Stimulated activated CD8-positive, alpha-beta memory T cell treated with anti-CD3 and anti-CD28 coated beads, Interleukin-4, amount 100 ng/mL, for 4 hours (primary cell): Measurements from ENCODE around the gene ANOS1.

Experiments
- DNase-seq, 2 donors: peaks; one replicate each; pipeline ENCODE4 v3.0.0-alpha.2; 2020; ENCODE audit warnings: low read depth in 2 of 2, low spot score in 1 of 2

The ANOS1 gene

GRCh38 chrX:8720136-8720535 is 11.8 kb downstream of the ANOS1 start:
- no peak for DNase-seq

DNA sequence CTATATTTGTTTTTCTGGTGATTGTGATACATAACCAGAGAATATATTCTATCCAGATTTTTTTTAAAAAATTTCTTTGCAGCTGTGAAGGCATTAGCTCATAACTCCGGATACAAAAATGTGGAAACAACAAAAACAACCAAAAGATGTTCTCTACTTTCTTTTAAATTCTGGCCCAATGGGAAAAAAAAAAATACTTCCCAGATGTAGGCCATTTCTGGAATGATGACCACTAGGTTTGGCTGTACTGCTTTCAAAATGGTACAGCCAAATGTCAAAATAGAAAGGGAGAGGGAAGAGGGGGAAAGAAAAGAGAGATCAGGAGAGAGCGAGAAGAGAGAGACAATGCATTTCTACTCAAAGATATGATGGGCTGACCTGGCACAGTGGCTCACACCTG is 14.6 kb downstream of the ANOS1 start:
- no peak for DNase-seq

DNA sequence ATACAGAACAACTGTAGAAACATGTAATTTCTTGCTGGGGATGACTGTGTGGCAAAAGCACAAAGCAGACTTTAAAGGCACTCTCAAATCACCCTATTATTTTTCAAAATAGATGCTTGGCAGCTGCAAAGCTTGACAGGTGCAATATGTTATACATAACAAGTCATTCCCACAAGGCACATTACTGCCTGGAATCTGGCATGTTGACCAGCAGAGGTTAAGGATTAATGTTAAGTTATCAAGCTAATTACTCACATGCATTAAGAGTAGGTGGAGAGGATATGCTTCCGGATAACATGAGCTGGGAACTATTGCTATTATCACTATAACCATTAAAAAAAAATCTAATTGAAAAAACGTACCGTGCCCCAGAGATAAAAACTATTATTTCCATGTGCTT is 17.8 kb downstream of the ANOS1 start:
- DNase-seq = no peak

DNA sequence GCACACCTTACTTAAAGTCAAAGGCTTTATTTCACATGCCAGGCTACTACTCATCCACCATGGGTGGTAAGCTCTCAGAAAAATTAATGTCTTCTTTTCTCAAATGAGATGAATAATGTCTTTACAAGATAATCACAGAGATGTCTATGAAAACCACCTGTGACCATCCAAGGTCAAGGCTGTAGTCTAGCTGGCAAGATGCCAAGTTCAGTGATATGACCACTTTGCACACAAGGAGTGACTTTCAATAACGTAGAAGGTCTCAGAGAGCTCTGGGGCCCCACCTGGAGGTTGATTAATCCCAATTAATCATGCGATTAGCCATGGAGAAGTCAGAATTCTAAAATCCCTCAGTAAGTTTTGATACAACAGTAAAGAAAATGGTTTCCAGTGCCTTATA is 20.5 kb downstream of the ANOS1 start:
- no peak for DNase-seq

- no peak for DNase-seq
Observed at GRCh38 chrX:8704184-8704583, 27.8 kb downstream of the ANOS1 start.

GRCh38 chrX:8692871-8693270 is 39.1 kb downstream of the ANOS1 start:
- no peak for DNase-seq

- no peak for DNase-seq
Observed at GRCh38 chrX:8689473-8689872, 42.5 kb downstream of the ANOS1 start.

DNA sequence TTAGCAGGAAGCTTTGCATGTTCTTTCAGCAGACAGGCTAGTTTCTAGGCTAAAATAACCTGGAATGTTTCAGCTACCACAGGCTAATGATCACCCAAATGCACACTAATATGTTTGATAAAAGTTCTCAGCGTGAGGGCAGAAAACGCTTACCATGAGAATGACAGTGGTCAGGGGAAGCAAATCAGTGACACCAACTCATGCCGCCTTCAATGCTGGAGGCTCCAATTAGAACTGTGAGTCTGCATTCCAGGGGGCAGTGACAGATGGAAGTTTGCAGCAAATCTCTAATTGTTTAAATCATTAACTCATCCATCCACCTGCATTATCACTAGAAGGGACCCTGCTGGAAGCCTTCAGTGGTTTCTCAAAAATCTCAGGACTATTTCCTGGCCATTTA is 43.2 kb downstream of the ANOS1 start:
- no peak for DNase-seq

DNA sequence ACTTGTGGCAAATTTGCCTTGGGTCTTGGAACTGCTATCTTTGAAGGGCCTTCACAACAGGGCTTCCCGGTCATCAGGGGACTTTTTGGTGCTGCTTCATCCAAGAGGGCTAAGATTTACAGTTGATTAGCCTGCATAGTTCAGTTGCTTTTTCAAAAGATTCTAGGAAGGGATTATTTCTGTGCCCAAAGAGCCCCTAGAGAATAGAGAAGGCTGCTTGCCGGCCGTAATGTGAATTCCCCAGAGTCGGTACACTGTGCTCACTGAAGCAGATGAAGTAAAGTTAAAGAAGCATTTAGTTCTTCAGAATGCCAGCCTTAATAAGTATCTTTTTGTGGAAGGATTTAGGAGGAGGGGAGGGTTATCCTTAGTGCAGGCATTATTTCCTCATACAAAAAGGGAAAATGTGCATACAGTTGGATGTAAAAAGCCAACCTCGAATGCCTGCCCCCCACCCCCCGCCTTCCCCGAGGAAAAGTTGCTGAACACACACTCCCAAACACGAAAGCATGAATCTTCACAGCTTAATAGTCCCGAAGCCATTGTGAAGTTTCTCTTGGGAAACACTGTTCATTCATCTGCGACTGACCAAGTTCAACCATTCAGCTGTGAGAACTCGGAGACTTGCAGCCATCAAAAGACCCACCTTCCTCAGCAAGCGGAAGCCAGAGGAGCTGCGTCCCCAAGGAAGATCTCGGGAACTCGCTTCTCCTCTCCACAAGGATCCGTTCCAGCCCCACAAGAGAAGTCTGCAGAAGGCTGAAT is 47.6 kb downstream of the ANOS1 start:
- no peak for DNase-seq

- DNase-seq = no peak
Observed at GRCh38 chrX:8683687-8684086, 48.2 kb downstream of the ANOS1 start.

DNA sequence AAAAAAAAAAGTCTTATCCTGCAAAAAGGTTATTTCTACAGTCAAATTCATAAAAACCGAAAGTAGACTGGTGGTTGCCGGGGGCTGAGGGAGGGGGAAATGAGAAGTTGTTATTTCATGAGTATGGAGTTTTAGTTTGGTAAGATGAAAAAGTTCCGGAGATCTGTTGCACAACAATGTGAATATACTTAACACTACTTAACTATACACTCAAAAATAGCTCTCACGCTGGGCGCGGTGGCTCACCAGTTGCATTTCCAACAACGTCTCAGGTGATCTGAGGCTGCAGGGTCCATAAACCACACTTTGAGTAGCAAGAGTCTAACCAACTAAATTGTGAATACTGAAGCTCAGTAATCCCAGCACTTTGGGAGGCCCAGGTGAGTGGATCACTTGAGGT is 52.4 kb downstream of the ANOS1 start:
- DNase-seq = no peak

DNA sequence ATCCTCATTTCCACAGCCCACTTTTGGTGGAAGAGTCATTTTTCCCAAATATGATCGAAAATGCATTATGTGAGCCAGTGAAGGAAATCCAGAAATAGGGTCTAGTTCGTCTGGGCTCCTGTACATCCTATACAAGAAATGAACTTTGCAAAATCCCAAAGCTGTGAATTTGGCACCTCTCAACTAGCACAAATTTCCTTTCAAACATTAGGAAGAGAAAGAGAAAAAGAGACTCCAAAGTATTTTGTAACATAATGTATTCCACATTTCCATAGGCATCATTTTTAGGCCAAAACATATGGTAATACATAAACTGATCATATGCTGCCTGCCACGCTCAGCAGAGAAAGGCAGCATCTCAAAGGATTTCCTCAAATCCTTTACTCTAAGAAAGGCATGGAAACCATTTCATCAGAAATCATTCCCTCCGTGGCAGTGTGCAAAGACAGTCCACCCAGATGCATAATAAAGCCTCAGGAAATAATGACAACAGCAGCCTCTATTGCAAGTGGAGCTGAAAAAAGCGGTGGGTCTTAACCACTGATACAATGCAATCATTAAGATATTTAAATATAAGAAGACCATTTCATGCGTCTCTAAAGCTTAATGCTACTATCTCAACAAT is 56.8 kb downstream of the ANOS1 start:
- DNase-seq = no peak

- no peak for DNase-seq
Observed at GRCh38 chrX:8673201-8673600, 58.7 kb downstream of the ANOS1 start.

GRCh38 chrX:8672176-8672575 is 59.8 kb downstream of the ANOS1 start:
- DNase-seq = no peak

DNA sequence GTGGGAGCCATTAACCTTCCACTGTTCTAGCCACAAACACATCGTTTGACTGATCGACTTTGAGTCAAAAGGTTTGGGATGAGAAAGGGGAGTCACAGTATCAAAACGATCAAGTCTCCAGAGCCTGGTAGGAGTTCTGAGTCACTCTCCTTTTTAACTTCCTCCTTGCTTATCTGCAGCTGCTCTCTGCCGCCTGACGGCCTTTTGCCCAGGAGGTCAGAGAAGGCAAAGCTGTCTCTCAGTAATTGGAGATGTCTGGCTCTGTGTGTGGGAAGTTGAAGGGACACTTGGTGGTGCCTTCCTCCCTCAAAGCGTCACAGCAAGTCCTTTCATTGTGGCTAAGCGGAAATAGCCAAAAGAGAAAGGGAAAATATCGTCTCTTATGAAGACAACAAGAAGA is 63.1 kb downstream of the ANOS1 start:
- DNase-seq = no peak

DNA sequence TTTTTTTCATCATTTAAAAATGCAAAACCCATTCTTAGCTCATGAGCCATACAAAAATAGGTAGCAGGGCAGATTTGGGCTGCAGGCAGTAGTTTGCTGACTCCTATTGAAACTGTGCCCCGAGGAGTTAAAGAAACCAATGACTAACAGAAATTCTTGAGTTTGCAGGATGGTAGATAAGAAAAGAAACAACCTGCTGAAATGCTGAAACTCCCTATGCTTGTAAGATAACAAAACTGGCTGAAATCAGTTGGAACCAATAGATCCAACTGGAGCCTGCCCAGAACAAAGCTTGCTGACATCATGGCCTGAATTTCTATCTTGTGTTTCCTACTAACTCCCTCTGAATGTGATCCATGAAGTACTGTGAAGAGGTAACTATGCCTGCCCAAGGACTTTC is 68.6 kb downstream of the ANOS1 start:
- no peak for DNase-seq

- no peak for DNase-seq
Observed at GRCh38 chrX:8657883-8658282, 74.1 kb downstream of the ANOS1 start.

DNA sequence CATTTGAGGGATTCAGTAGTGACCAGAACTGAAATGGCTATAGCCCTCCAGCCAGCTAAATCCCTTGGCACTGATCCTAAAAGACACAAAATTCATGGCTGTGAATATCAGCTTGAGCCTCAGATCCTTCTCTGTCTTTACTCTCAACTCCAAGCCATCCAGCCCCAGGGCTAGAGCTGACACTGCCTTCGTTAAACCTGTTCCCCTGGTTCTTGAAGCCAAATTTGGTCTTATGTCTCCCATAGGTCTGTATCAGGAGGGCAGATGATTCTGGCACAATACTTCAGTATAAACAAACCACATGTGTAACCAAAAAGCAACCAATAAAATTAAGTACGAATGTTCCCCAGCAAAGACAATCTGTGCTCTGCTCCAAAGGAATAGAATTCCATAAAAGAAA is 78.0 kb downstream of the ANOS1 start:
- no peak for DNase-seq

GRCh38 chrX:8649969-8650368 is 82.0 kb downstream of the ANOS1 start:
- no peak for DNase-seq

DNA sequence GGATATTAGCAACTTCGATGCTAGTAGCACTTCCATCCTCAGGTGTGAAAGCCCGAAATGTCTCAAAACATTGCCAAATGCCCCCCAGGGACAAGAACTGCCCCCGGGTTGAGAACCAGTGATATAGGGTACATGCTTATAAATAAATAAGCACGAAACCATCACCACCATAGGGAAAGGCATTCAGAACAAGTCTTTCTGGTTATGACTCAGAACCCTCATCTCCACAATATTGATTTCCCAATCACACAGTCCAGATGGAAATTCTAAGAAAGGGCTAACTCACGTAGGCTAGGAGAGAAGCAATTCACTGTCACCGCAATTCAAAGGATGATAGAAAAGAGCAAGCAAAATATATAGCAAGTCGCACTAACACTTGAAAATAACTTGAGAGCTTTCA is 84.8 kb downstream of the ANOS1 start:
- DNase-seq = no peak

DNA sequence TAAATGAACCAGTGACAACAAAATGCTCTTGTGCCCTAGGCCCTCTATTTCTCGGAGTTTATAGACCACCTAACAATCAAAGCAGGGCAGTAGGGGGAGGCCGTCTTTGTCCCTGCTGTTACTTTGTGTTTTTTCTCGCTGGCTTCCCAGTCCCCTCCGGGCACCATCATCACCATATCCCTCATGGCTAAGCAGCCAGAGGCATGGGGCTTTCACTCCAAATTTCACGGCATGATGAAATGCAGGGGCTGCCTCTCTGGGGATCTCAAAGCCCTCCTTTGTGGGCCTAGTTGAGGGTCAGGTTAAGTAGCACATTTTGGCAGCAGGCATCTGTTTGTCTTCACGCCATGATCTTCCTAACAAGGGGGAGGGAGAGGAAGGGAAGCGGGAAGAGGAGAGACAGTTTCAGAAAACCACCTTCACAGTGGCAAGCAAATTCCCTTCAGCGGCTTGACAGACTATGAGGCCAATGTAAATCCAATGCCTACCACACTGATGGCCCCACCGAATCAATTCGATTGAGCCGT is 91.9 kb downstream of the ANOS1 start:
- no peak for DNase-seq

GRCh38 chrX:8636497-8636896 is 95.4 kb downstream of the ANOS1 start:
- DNase-seq = no peak

DNA sequence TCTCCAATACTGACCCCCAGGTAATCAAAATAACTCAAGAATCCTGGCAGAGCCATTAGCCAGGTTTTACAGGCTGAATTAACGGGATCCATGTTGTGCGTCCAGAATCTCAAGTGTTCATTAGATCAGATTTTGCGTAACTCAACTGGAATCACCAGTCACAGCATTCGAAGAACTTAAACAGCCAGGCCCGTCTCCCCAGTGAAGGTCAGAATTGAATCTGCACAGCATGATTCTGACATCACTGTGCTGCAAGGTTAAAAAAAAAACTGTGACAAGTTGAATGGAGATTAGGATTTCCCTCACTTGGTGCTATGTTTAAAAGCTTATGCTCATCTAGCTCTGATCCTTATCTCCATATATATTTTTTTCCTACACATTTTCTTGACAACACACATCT is 96.1 kb downstream of the ANOS1 start:
- no peak for DNase-seq
